Activated CD4-positive, CD25-positive, alpha-beta regulatory T cell (primary cell): ENCODE data around the gene ANKRD33.

Experiments
- DNase-seq, 4 experiments: peaks; one replicate each; lab custom pipeline; 2025; lab: John Stamatoyannopoulos, UW

The ANKRD33 gene

GRCh38 chr12:51862947-51863346 lies 25.0 kb upstream of the ANKRD33 start:
- DNase-seq, result no peak

GRCh38 chr12:51863363-51863932 lies 24.5 kb upstream of the ANKRD33 start:
- no peak for DNase-seq

- DNase-seq, result no peak
Observed at GRCh38 chr12:51863933-51864832, 23.7 kb upstream of the ANKRD33 start.

GRCh38 chr12:51864833-51865670 lies 22.9 kb upstream of the ANKRD33 start:
- DNase-seq, result no peak

GRCh38 chr12:51865757-51866270 lies 22.1 kb upstream of the ANKRD33 start:
- no peak for DNase-seq

GRCh38 chr12:51866324-51866723 lies 21.6 kb upstream of the ANKRD33 start:
- DNase-seq, result no peak

GRCh38 chr12:51866762-51867161 lies 21.1 kb upstream of the ANKRD33 start:
- DNase-seq, result no peak

- DNase-seq, result no peak
Observed at GRCh38 chr12:51867371-51867770, 20.5 kb upstream of the ANKRD33 start.

- no peak for DNase-seq
Observed at GRCh38 chr12:51867796-51868428, 20.0 kb upstream of the ANKRD33 start.

- no peak for DNase-seq
Observed at GRCh38 chr12:51868821-51869495, 18.9 kb upstream of the ANKRD33 start.

- DNase-seq, result no peak
Observed at GRCh38 chr12:51869496-51869865, 18.4 kb upstream of the ANKRD33 start.

GRCh38 chr12:51869931-51870330 lies 18.0 kb upstream of the ANKRD33 start:
- no peak for DNase-seq

- no peak for DNase-seq
Observed at GRCh38 chr12:51870504-51870903, 17.4 kb upstream of the ANKRD33 start.

GRCh38 chr12:51871126-51871525 lies 16.8 kb upstream of the ANKRD33 start:
- no peak for DNase-seq

GRCh38 chr12:51871918-51872688 lies 15.8 kb upstream of the ANKRD33 start:
- DNase-seq, result no peak

GRCh38 chr12:51872689-51872981 lies 15.3 kb upstream of the ANKRD33 start:
- DNase-seq, result no peak

GRCh38 chr12:51873251-51873994 lies 14.5 kb upstream of the ANKRD33 start:
- no peak for DNase-seq

GRCh38 chr12:51874000-51874399 lies 13.9 kb upstream of the ANKRD33 start:
- no peak for DNase-seq

GRCh38 chr12:51874486-51874885 lies 13.4 kb upstream of the ANKRD33 start:
- no peak for DNase-seq

- DNase-seq, result no peak
Observed at GRCh38 chr12:51879102-51879501, 8.8 kb upstream of the ANKRD33 start.
